HG02938 (cell line): ENCODE results near the gene PHF20.
A peak's percentile ranks its signal among the peaks of the same experiment; 100 is the strongest.
"Not testable (repeated sequence)": the region's sequence is repeated elsewhere in the genome, so short reads cannot be mapped to it uniquely, and the experiment has no call there.

Experiments
- ATAC-seq: cut with Tn5 transposase; IDR thresholded peaks from one replicate; pipeline ENCODE4 v1.9.1; 2021; ENCODE audit warnings: mild to moderate bottlenecking, moderate library complexity; ENCODE audit not compliant: unreplicated experiment

The PHF20 gene

GRCh38 chr20:35909796-35910195, 138.0 kb downstream of the PHF20 start:
- no peak for ATAC-seq

- ATAC-seq, result no peak
These were observed 138.4 kb downstream of the PHF20 start for GRCh38 chr20:35910254-35910653.

GRCh38 chr20:35912881-35913280, 141.1 kb downstream of the PHF20 start:
- ATAC-seq, result no peak

- ATAC-seq, result no peak
These were observed 145.3 kb downstream of the PHF20 start for GRCh38 chr20:35917077-35917476.

GRCh38 chr20:35918021-35918420, 146.2 kb downstream of the PHF20 start:
- no peak for ATAC-seq

GRCh38 chr20:35920523-35920922, 148.7 kb downstream of the PHF20 start:
- ATAC-seq, result no peak

GRCh38 chr20:35929301-35929700, 157.5 kb downstream of the PHF20 start:
- no peak for ATAC-seq

- ATAC-seq, result no peak
These were observed 162.2 kb downstream of the PHF20 start for GRCh38 chr20:35934050-35934449.

GRCh38 chr20:35939264-35939663, 167.4 kb downstream of the PHF20 start:
- ATAC-seq, result no peak

- no peak for ATAC-seq
These were observed 169.8 kb downstream of the PHF20 start for GRCh38 chr20:35941620-35942019.

- no peak for ATAC-seq
These were observed 170.4 kb downstream of the PHF20 start for GRCh38 chr20:35942243-35942642.

- no peak for ATAC-seq
These were observed 175.7 kb downstream of the PHF20 start for GRCh38 chr20:35947489-35947888.

- no peak for ATAC-seq
These were observed 176.1 kb downstream of the PHF20 start for GRCh38 chr20:35947907-35948306.

- no peak for ATAC-seq
These were observed 178.3 kb downstream of the PHF20 start for GRCh38 chr20:35950093-35950492.

GRCh38 chr20:35952080-35952479, 180.3 kb downstream of the PHF20 start:
- not testable (repeated sequence) for ATAC-seq

GRCh38 chr20:35952480-35953386, 180.9 kb downstream of the PHF20 start:
- no peak for ATAC-seq

GRCh38 chr20:35953387-35954199, 181.8 kb downstream of the PHF20 start:
- ATAC-seq, result peak; percentile 16

- peak; percentile 84 for ATAC-seq
These were observed 182.5 kb downstream of the PHF20 start, which contains the start of gene SCAND1 for GRCh38 chr20:35954200-35954906. TSS of gene SCAND1 (minus strand) at chr20:35954502. CDS start at chr20:35954284, 218 bp downstream.

GRCh38 chr20:35954907-35955251, 183.1 kb downstream of the PHF20 start:
- peak; percentile 16 for ATAC-seq

GRCh38 chr20:35956616-35957015, 184.8 kb downstream of the PHF20 start:
- no peak for ATAC-seq

GRCh38 chr20:35959291-35959690, 187.5 kb downstream of the PHF20 start:
- ATAC-seq, result not testable (repeated sequence)
